Bronchial epithelial cell (primary cell): ENCODE results near the gene LACC1. TPM values are rescaled to one million over a fixed set of nuclear protein-coding genes. Genes with fewer than 3 reads are reported as not detected.

Experiments
- DNase-seq: peaks from one replicate; pipeline ENCODE4 v3.0.0-alpha.2; 2010; ENCODE audit warnings: low read depth
- FAIRE-seq: peaks from 2 replicates; lab custom pipeline; 2011; peaks lifted over from hg19 to GRCh38; lab: Jason Lieb, UNC
- H3K27me3 ChIP-seq: 2 replicates; pipeline ENCODE4 v1.5.1; 2011; ENCODE audit warnings: low read length; ENCODE audit not compliant: control insufficient read depth, insufficient read depth
- H3K36me3 ChIP-seq: 2 replicates; pipeline ENCODE4 v1.5.1; 2011; ENCODE audit warnings: low read length; ENCODE audit not compliant: control insufficient read depth, insufficient read depth
- H3K4me3 ChIP-seq: 2 replicates; pipeline ENCODE4 v1.5.1; 2011; ENCODE audit warnings: mild to moderate bottlenecking, low read depth, low read length, control low read depth
- CTCF ChIP-seq: IDR thresholded peaks from 2 replicates; pipeline ENCODE4 v1.5.1; 2011; ENCODE audit warnings: mild to moderate bottlenecking, moderate library complexity, low read length, control low read depth, inconsistent platforms; ENCODE audit not compliant: insufficient read depth, severe bottlenecking
- total RNA-seq: library from RNA; depleted of rRNA; stranded (reverse); fragments of >200 nt; gene quantifications from 2 replicates; pipeline ENCODE4 v1.2.1, GENCODE V29; 2014

LACC1 gene
- total RNA-seq, 1 donor from 2014 or later: 6.1 TPM

- TF ChIP-seq CTCF: no peak
- DNase-seq: no peak
- no peak overlapping the region for H3K4me3 ChIP-seq
- H3K27me3 ChIP-seq: no peaks in the 10 kb centered on the region
- no peak for FAIRE-seq
- H3K36me3 ChIP-seq: no peaks in the 10 kb centered on the region
Observed at GRCh38 chr13:43910856-43911255, 31.2 kb downstream of the LACC1 start.

- no peak for DNase-seq
- H3K36me3 ChIP-seq: no peaks in the 10 kb centered on the region
- H3K4me3 ChIP-seq: no peak overlapping the region
- no peak for FAIRE-seq
- H3K27me3 ChIP-seq: no peaks in the 10 kb centered on the region
- TF ChIP-seq CTCF: no peak
Observed at GRCh38 chr13:43911278-43911677, 31.6 kb downstream of the LACC1 start.

- TF ChIP-seq CTCF: no peak
- Histone ChIP-seq H3K4me3 (no peak overlapping the region), H3K36me3 (no peaks in the 10 kb centered on the region), H3K27me3 (no peaks in the 10 kb centered on the region)
- no peak for DNase-seq
- no peak for FAIRE-seq
Observed at GRCh38 chr13:43911871-43912270, 32.2 kb downstream of the LACC1 start.

- no peak overlapping the region for H3K4me3 ChIP-seq
- H3K36me3 ChIP-seq: no peaks in the 10 kb centered on the region
- DNase-seq (no peak), FAIRE-seq (no peak)
- no peak for TF ChIP-seq CTCF
- no peaks in the 10 kb centered on the region for H3K27me3 ChIP-seq
Observed at GRCh38 chr13:43915451-43915850, 35.7 kb downstream of the LACC1 start.

- no peaks in the 10 kb centered on the region for H3K36me3 ChIP-seq
- no peak for FAIRE-seq
- DNase-seq: no peak
Observed at GRCh38 chr13:43916828-43917227, 37.1 kb downstream of the LACC1 start.

More at GRCh38 chr13:43916828-43917227, 37.1 kb downstream of the LACC1 start:
- no peaks in the 10 kb centered on the region for H3K27me3 ChIP-seq
- H3K4me3 ChIP-seq: no peak overlapping the region
- TF ChIP-seq CTCF: no peak
